PC-3 (cell line): ENCODE measurements around the gene PSMB10. TPM values are rescaled to one million over a fixed set of nuclear protein-coding genes. Genes with fewer than 3 reads are reported as not detected.

Experiments used
- ATAC-seq: fragments of 200-7000 bp; cut with Tn5 transposase; 2 replicates; pipeline ENCODE4 v1.9.1; 2020; ENCODE audit warnings: mild to moderate bottlenecking, moderate library complexity
- BruUV-seq: library from RNA; stranded (reverse); fragments of 400-500 nt; replicated peaks from 2 replicates; lab custom pipeline; 2021; lab: Mats Ljungman, UMichigan
- CTCF ChIA-PET: fragments of 300-600 bp; sonication (Branson Sonifier 250); formaldehyde crosslinking; loops from one replicate; lab custom pipeline; 2022; ENCODE audit warnings: antibody characterized with exemption; lab: Charles Lee
- POLR2A ChIA-PET: fragments of 300-600 bp; sonication (Branson Sonifier 250); formaldehyde crosslinking; loops from one replicate; lab custom pipeline; 2022; ENCODE audit warnings: antibody characterized with exemption; ENCODE audit not compliant: unreplicated experiment; lab: Charles Lee
- DNase-seq: peaks from one replicate; pipeline ENCODE4 v3.0.0-alpha.2; 2015
- H2AFZ ChIP-seq: fragments of 300-600 bp; sonication (generic); 2 replicates; pipeline ENCODE4 v1.6.0; 2016; ENCODE audit warnings: antibody characterized with exemption, low read length
- H3F3A ChIP-seq: fragments of 300-600 bp; sonication (generic); one replicate; pipeline ENCODE4 v1.6.0; 2017; ENCODE audit warnings: antibody characterized with exemption, low read length, control low read depth, mild to moderate bottlenecking; ENCODE audit not compliant: unreplicated experiment
- H3K27ac ChIP-seq: fragments of 300-600 bp; sonication (generic); 2 replicates; pipeline ENCODE4 v1.5.1; 2016; ENCODE audit warnings: mild to moderate bottlenecking, low read length
- H3K27me3 ChIP-seq: fragments of 300-600 bp; sonication (generic); 2 replicates; pipeline ENCODE4 v1.6.1; 2016; ENCODE audit warnings: low read length, mixed read lengths
- H3K36me3 ChIP-seq: fragments of 300-600 bp; sonication (generic); 2 replicates; pipeline ENCODE4 v1.6.1; 2016; ENCODE audit warnings: low read depth, mixed run types, low read length, mixed read lengths
- H3K4me1 ChIP-seq: fragments of 300-600 bp; sonication (generic); 2 replicates; pipeline ENCODE4 v1.5.1; 2016; ENCODE audit warnings: low read length; ENCODE audit not compliant: insufficient read depth
- H3K4me2 ChIP-seq: fragments of 300-600 bp; sonication (generic); 2 replicates; pipeline ENCODE4 v1.6.0; 2016; ENCODE audit warnings: low read length
- H3K4me3 ChIP-seq: fragments of 300-600 bp; sonication (generic); 2 replicates; pipeline ENCODE4 v1.5.1; 2016; ENCODE audit warnings: mild to moderate bottlenecking, low read length, mixed read lengths
- H3K79me2 ChIP-seq: fragments of 300-600 bp; sonication (generic); 2 replicates; pipeline ENCODE4 v1.6.1; 2017; ENCODE audit warnings: low read length, mixed read lengths
- H3K9ac ChIP-seq: fragments of 300-600 bp; sonication (generic); 2 replicates; pipeline ENCODE4 v1.6.0; 2016; ENCODE audit warnings: mild to moderate bottlenecking, low read length
- H3K9me2 ChIP-seq: fragments of 300-600 bp; sonication (generic); replicated peaks from 2 replicates; pipeline ENCODE4 v1.6.1; 2016; ENCODE audit warnings: mixed run types, low read length, mixed read lengths
- H3K9me3 ChIP-seq: fragments of 300-600 bp; sonication (generic); 2 replicates; pipeline ENCODE4 v1.6.1; 2016; ENCODE audit warnings: low read length, mixed read lengths
- H4K20me1 ChIP-seq: fragments of 300-600 bp; sonication (generic); 2 replicates; pipeline ENCODE4 v1.6.1; 2016; ENCODE audit warnings: low read length, mixed read lengths
- CTCF ChIP-seq: fragments of 300-600 bp; sonication (generic); conservative IDR thresholded peaks from 2 replicates; pipeline ENCODE4 v1.5.1; 2017; ENCODE audit warnings: antibody characterized with exemption, low read depth, mild to moderate bottlenecking, low read length
- EZH2 ChIP-seq: fragments of 300-600 bp; sonication (generic); IDR thresholded peaks from one replicate; pipeline ENCODE4 v1.6.1; 2017; ENCODE audit warnings: antibody characterized with exemption, mild to moderate bottlenecking, low read length; ENCODE audit not compliant: unreplicated experiment
- EZH2phosphoT487 ChIP-seq: fragments of 300-600 bp; sonication (generic); IDR thresholded peaks from 2 replicates; pipeline ENCODE4 v1.6.1; 2018; ENCODE audit warnings: mild to moderate bottlenecking, antibody characterized with exemption, low read length, borderline replicate concordance
- intact Hi-C: fragments of 100-400 bp; cut with micrococcal nuclease; formaldehyde crosslinking; loops from 2 replicates; pipeline ENCODE4 v1.9.0; 2023
- total RNA-seq: library from RNA; depleted of rRNA; stranded (reverse); fragments of >200 nt; gene quantifications from 2 replicates; pipeline ENCODE4 v1.2.3, GENCODE V29; 2014

The PSMB10 gene
- total RNA-seq, 1 experiment from 2014 or later: 52.0 TPM

DNA sequence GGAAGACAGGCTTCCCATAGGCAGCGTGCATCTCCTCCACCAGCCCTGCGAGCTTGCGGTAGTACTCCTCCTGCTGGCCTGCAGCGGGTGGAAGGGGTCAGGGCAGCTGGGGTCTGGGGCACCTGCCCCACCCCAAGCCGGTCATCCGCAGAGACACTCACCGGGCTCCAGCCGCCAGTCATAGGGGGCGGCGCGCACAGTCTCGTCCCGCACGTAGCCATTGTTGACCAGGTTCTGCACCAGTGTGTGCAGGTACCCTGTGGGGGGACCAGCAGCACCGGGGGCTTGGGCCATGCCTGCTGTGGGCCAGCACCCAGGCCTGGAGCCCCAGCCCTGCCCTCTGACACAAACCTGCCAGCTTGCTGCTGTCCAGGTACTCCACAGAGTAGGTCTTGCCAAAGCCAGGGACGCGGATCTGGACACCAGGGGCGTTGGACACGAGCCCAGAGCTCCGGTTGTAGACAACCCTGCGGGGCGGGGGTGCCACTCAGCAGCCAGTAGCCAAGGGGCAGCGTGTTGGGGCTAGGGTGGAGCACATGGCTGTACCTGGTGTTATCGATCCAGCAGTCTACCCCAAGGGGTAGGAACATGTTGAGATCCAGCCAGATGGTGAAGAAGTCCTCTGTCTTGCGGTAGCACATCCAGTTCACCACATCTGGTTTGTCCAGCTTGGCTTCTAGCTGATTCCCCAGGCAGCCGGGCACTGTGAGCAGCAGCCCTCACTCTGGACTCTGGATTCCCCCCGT, 6.0 kb upstream of the PSMB10 start:
- H3K4me3 ChIP-seq: no peak overlapping the region
- DNase-seq: no peak
- no peak overlapping the region for H3K27ac ChIP-seq
- ChIA-PET CTCF (no interaction called here), POLR2A (no interaction called here)
- ATAC-seq: no peak
- no peaks in the 10 kb centered on the region for H3K9me2 ChIP-seq
- H3K4me1 ChIP-seq: no peaks in the 10 kb centered on the region
- H4K20me1 ChIP-seq: no peaks in the 10 kb centered on the region
- H3K4me2 ChIP-seq: no peak overlapping the region
- no peaks in the 10 kb centered on the region for H3K79me2 ChIP-seq
- H3K9me3 ChIP-seq: no peaks in the 10 kb centered on the region
- H3F3A ChIP-seq: no peaks in the 10 kb centered on the region
- H3K36me3 ChIP-seq: no peaks in the 10 kb centered on the region
- BruUV-seq: TSS peak; percentile 3
- TF ChIP-seq EZH2 (no peak), EZH2phosphoT487 (no peak), CTCF (no peak)
- H3K9ac ChIP-seq: no peak overlapping the region
- no peaks in the 10 kb centered on the region for H3K27me3 ChIP-seq
- H2AFZ ChIP-seq: no peak overlapping the region
- intact Hi-C loops: no loop called here

DNA sequence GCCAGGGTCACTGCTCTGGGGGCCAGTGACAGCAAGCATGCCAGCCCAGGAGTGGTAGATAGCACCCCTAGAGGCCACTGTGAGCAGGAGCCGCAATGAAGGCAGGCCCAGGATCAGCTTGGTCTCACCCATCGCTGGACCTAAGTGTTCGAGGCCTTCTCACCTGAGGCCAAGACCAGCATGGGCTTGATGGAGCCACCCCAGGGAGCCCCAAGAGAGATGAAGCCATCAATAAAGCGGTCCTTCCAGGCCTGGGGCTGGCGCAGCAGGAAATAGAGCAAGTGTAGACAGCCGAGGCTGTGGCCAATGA, 5.5 kb upstream of the PSMB10 start:
- BruUV-seq: no TSS peak
- Histone ChIP-seq H3K9me3 (no peaks in the 10 kb centered on the region), H3K4me3 (no peak overlapping the region), H3K27me3 (no peaks in the 10 kb centered on the region), H3K79me2 (peaks cover 4% of the 10 kb centered on the region), H3K9me2 (no peaks in the 10 kb centered on the region), H3K4me1 (0 out of 2 replicates have a peak, but pooled peaks cover 2% of the 10 kb centered on the region), H2AFZ (no peak overlapping the region), H4K20me1 (no peaks in the 10 kb centered on the region), H3K4me2 (no peak overlapping the region), H3K9ac (no peak overlapping the region), H3K27ac (no peak overlapping the region), H3K36me3 (no peaks in the 10 kb centered on the region), H3F3A (no peaks in the 10 kb centered on the region)
- ATAC-seq: peak; percentile 69
- ChIA-PET CTCF (no interaction called here), POLR2A (no interaction called here)
- intact Hi-C loops: no loop called here
- peak; percentile 27 for DNase-seq
- TF ChIP-seq CTCF: peak; percentile 65
- TF ChIP-seq EZH2phosphoT487: no peak

- ATAC-seq: peak; percentile 6; the same call in 1 of the 2 replicates
- H3K79me2 ChIP-seq: peaks cover 10% of the 10 kb centered on the region
Measured at GRCh38 chr16:67941469-67942199, 5.0 kb upstream of the PSMB10 start.

More at GRCh38 chr16:67941469-67942199, 5.0 kb upstream of the PSMB10 start:
- Histone ChIP-seq H3K4me3 (no peak overlapping the region), H3K9ac (no peak overlapping the region), H3K27me3 (no peaks in the 10 kb centered on the region), H3K4me2 (no peak overlapping the region), H3K27ac (no peak overlapping the region), H2AFZ (no peak overlapping the region), H3K9me2 (no peaks in the 10 kb centered on the region), H3K36me3 (no peaks in the 10 kb centered on the region), H3K9me3 (no peaks in the 10 kb centered on the region), H4K20me1 (no peaks in the 10 kb centered on the region), H3K4me1 (0 out of 2 replicates have a peak, but pooled peaks cover 5% of the 10 kb centered on the region), H3F3A (no peaks in the 10 kb centered on the region)
- ChIA-PET CTCF (no interaction called here), POLR2A (no interaction called here)
- DNase-seq: no peak
- intact Hi-C loops: no loop called here
- BruUV-seq: no TSS peak
- TF ChIP-seq EZH2 (no peak), EZH2phosphoT487 (no peak), CTCF (no peak)
